Esophagus (tissue), 2 donors: ENCODE measurements around the gene PTPRM. TPM values are rescaled to one million over a fixed set of nuclear protein-coding genes. Genes with fewer than 3 reads are reported as not detected.

ENCODE experiments used
- H3K27ac ChIP-seq, 2 donors: one replicate each; pipeline ENCODE4 v1.5.1; 2013; ENCODE audit warnings: low read depth in 2 of 2, mild to moderate bottlenecking in 2 of 2, inconsistent platforms in 1 of 2, low read length in 1 of 2, moderate library complexity in 1 of 2
- H3K27me3 ChIP-seq, 2 donors: one replicate each; pipeline ENCODE4 v1.6.1; 2013; ENCODE audit warnings: low read length in 2 of 2, control low read depth in 1 of 2, mild to moderate bottlenecking in 1 of 2; ENCODE audit not compliant: insufficient read depth in 2 of 2, control insufficient read depth in 1 of 2
- H3K36me3 ChIP-seq, 2 donors: one replicate each; pipeline ENCODE4 v1.6.1; 2013; ENCODE audit warnings: low read length in 1 of 2; ENCODE audit not compliant: control insufficient read depth in 2 of 2, insufficient read depth in 2 of 2
- H3K4me1 ChIP-seq, 2 donors: one replicate each; pipeline ENCODE4 v1.6.1; 2013; ENCODE audit warnings: low read length in 1 of 2; ENCODE audit not compliant: control insufficient read depth in 2 of 2, insufficient read depth in 2 of 2
- H3K4me3 ChIP-seq, 2 donors: one replicate each; pipeline ENCODE4 v1.5.1; 2013; ENCODE audit warnings: low read length in 2 of 2, mild to moderate bottlenecking in 2 of 2, low read depth in 1 of 2, moderate library complexity in 1 of 2
- H3K9me3 ChIP-seq, 2 donors: one replicate each; pipeline ENCODE4 v1.6.1; 2013; ENCODE audit warnings: mild to moderate bottlenecking in 2 of 2, low read depth in 1 of 2, low read length in 1 of 2, moderate library complexity in 1 of 2; ENCODE audit not compliant: control insufficient read depth in 2 of 2, insufficient read depth in 1 of 2
- WGBS, 2 donors: extraction: QIAGEN DNeasy Blood & Tissue Kit; methylation state at CpG; one replicate each; pipeline ENCODE4 v1.1.7; 2013; 5-methylcytosine and 5-hydroxymethylcytosine counted together
- polyA plus RNA-seq, 2 donors: library from polyadenylated mRNA; stranded (reverse); fragments of 200-250 nt; gene quantifications; one replicate each; pipeline ENCODE4 v1.2.3, GENCODE V29; 2013
- donor health status: healthy with polysubstance abuse.
- donor health status: Bipolar disorder and iron deficiency.

The PTPRM gene
- polyA plus RNA-seq, 2 donors, result 6.3 to 10.4 TPM

DNA sequence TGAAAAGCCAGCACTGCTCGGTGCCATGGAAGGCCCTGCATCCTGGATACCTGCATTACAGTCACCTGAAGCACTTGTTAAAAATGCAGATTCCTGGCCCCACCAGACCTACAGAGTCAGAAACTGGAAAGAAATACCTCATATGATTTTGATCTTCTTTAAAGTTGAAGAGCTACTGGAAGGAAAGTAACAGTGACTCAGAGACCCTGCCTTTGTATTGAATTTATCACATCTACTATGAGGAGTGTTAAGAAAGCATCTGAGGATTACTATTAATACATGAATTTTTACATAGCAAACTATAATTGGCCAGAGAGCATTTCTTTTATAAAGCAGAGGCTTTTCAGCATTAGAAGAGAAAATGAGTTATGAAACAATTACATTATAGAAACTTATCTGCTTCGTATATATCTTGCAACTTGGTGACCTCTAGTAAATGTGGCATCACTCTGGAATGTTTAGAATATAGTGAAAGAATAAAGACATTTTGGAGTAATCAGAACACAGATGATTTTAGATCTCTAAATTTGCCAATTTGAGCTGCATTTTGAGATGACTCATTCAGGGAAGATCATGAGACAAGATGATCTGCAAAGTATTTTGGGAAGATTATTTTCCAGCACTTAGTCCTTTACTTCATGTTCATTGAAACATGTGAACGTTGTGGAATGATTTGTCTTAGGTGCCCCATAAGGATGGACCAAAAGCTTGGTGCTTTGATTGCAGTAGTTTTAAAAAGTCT is 12.2 kb downstream of the PTPRM start:
- H3K27me3 ChIP-seq, result no peaks in the 10 kb centered on the region
- H3K9me3 ChIP-seq, result no peaks in the 10 kb centered on the region
- WGBS, 2 donors, result 81 to 87% methylated on average over 3 of the region's 3 CpGs
- no peaks in the 10 kb centered on the region for H3K4me1 ChIP-seq
- H3K36me3 ChIP-seq, result no peaks in the 10 kb centered on the region
- H3K4me3 ChIP-seq, result no peak overlapping the region
- no peak overlapping the region for H3K27ac ChIP-seq

DNA sequence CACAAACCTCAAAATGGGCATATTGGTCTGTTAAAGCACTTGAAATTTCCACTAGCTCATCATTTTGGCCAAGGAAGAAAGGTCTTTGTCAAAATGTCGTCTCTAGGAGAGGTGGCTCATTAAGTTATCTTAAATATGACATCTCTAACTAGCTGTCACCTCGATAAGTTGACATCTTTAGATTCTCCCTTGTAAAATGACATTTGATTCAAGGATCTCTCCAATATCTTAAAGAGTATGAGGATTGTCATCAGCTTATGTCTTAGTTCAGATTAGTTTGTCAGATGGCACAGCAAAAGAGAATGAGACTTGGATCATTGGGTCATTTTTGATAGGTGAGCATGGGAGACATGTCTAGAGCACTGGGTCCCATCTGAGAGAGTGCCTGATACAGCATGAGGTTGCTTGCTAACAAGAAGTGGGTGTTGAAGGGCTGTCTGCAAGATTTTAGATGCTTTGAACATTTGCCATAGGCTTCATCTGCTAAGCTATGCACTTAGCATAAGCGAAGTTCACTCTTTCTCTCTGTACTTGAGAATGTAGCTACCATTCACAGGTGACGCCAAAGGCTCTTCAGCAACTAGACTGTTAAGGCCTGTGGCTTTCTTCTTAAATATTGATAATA is 12.9 kb downstream of the PTPRM start:
- Histone ChIP-seq H3K36me3 (no peaks in the 10 kb centered on the region), H3K27me3 (no peaks in the 10 kb centered on the region), H3K4me1 (no peaks in the 10 kb centered on the region), H3K27ac (no peak overlapping the region), H3K4me3 (no peak overlapping the region), H3K9me3 (no peaks in the 10 kb centered on the region)
- 89% methylated on average over 4 of the region's 4 CpGs for WGBS, 2 donors

DNA sequence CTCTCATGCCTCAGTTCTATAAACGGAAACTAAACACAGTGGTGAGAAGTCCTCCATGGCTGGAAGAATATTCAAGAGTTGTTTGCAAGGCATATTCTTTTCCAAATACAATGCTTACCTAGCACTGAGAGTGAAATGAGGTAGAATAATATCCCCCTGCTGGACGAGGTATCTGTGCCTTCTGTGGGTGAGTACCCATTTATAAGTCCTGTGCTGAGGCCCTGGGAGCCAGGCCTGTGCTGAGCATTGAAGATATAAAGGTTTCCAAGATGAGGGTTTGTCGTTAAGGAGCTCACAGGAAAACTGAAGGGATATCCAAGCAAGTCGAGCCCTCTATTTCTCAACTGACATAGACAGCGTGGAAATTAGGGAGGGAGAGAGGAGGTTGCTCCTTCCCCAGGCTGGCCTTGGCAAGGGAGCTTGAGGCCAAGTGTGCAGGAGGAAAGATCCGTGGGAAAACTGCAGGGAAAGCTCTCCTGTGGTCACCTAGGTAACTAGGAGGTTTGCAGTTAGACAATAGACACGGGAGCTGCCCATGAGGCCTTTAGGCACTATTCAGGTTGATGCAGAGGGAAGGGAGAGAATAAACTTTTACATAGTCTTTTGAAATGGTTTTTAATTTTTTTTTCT is 17.6 kb downstream of the PTPRM start:
- no peak overlapping the region for H3K4me3 ChIP-seq
- 54 to 55% methylated on average over 7 of the region's 7 CpGs for WGBS, 2 donors
- no peaks in the 10 kb centered on the region for H3K4me1 ChIP-seq
- H3K27ac ChIP-seq, result no peak overlapping the region
- H3K9me3 ChIP-seq, result no peaks in the 10 kb centered on the region
- H3K27me3 ChIP-seq, result no peaks in the 10 kb centered on the region
- no peaks in the 10 kb centered on the region for H3K36me3 ChIP-seq

DNA sequence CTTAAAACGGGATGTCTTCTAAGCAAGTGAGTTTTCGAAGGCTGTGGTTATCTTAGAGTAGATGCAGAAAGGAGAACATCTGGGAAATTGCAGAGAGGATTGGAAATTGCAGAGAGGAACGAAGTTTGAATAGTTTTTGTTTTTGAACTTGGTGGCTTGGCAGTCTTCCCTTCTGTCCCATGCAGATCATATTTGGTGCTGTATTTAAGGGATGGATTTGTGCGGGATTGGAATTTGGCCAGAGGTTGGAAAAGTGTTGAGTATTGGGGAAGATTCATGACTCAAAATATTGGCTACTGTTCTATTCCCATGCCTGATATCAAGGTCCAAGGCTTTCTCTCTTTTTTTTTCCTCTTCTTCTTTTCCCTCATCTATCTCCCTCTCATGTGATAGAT is 18.2 kb downstream of the PTPRM start:
- no peak overlapping the region for H3K27ac ChIP-seq
- H3K4me1 ChIP-seq, result no peaks in the 10 kb centered on the region
- no peaks in the 10 kb centered on the region for H3K9me3 ChIP-seq
- no peaks in the 10 kb centered on the region for H3K36me3 ChIP-seq
- no peaks in the 10 kb centered on the region for H3K27me3 ChIP-seq
- no peak overlapping the region for H3K4me3 ChIP-seq
- WGBS, 2 donors, result 48 to 60% methylated on average over 4 of the region's 4 CpGs

DNA sequence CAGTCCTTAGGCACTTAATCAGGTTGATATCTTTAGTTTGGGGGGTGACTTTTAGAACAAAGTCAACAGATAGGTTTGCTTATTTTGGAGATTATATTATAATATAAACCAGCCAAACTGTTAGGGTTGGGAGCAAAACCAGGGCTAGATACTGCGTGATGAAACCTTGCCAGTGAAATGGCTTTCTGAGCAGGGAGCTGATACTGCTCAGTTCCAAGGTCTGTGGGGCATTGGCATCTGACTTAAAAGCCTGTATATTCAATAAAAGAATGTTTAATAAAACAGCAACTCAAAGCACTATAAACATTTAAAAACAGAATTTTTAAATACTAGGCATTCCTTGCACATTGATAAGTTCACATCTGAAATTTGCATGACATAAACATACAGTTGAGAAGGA is 19.3 kb downstream of the PTPRM start:
- Histone ChIP-seq H3K4me3 (no peak overlapping the region), H3K36me3 (no peaks in the 10 kb centered on the region), H3K9me3 (no peaks in the 10 kb centered on the region), H3K27me3 (no peaks in the 10 kb centered on the region), H3K4me1 (no peaks in the 10 kb centered on the region), H3K27ac (no peak overlapping the region)
- 75 to 86% methylated on average over 1 of the region's 1 CpG for WGBS, 2 donors

- Histone ChIP-seq H3K4me1 (no peaks in the 10 kb centered on the region), H3K4me3 (no peak overlapping the region), H3K27me3 (no peaks in the 10 kb centered on the region), H3K9me3 (no peaks in the 10 kb centered on the region), H3K36me3 (no peaks in the 10 kb centered on the region), H3K27ac (no peak overlapping the region)
- 33 to 45% methylated on average over 1 of the region's 1 CpG for WGBS, 2 donors
Measured at GRCh38 chr18:7590826-7591560, 23.9 kb downstream of the PTPRM start.

DNA sequence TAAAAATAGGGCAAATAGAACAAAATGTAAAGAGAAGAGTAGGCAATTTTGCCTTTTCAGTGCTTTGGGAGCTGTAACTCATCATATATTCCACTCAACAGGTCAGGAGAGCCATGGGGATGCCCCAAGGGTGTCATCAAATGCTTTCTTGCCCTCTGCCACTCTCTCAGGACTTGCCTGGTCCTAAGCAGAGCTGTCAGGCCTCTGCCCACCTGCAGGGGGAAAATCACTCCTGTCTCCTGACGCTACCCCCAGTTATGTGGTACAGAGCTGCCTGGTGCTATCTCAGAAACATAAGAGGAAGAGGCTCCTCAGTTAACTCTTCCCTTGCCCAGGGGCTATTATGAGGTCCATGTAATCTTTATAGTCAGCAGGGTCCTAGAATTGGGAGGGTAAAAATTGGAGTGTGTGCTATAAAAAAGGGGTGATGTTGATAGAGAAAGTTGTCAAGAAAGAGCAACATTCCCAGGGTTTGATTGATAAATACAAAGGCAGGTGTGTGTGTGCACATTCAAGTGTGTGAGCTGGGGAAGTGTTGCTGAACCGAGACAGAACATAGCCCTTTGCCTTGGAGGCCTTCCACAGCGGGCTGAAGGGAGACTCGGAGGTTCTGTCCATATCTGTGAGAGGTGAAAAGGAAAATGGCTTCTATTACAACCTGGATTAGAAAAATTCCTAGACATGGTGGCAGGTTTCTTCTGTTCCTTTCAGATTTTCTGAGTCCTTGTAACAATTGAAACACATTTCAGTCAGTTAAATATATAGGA is 25.4 kb downstream of the PTPRM start:
- Histone ChIP-seq H3K4me3 (no peak overlapping the region), H3K4me1 (no peaks in the 10 kb centered on the region), H3K27me3 (no peaks in the 10 kb centered on the region), H3K9me3 (no peaks in the 10 kb centered on the region), H3K36me3 (no peaks in the 10 kb centered on the region), H3K27ac (no peak overlapping the region)
- 70 to 83% methylated on average over 4 of the region's 4 CpGs for WGBS, 2 donors

DNA sequence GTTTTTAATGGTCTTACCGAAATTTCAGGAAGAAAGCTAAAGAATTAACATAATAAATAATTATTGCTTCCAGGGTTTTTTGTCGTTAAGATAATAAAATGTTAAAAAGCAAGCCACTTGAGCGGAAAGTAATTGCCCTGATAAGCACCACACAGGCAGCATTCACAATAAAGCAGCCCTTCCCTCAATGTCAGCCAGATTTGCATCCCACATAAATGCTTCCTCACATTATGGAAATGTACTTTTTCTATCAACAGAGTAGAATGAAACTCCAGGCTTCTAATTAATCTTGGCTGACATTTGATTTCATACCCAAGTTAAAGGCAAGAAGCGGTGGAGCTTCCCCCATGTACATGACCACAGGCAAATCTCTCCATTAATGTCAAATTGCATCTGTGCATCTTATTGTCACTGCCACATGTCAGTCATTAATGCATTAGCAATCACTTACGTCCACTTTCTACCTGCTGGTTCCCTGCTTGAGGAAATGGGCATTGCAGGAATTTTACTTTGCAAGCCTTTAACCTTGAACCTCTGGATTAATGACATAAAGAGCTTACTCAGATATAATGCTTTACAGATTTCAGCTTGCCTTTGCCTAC is 26.2 kb downstream of the PTPRM start:
- Histone ChIP-seq H3K4me3 (no peak overlapping the region), H3K9me3 (no peaks in the 10 kb centered on the region), H3K36me3 (no peaks in the 10 kb centered on the region), H3K27me3 (no peaks in the 10 kb centered on the region), H3K27ac (no peak overlapping the region), H3K4me1 (no peaks in the 10 kb centered on the region)
- WGBS, 2 donors, result 74 to 87% methylated on average over 5 of the region's 5 CpGs

- Histone ChIP-seq H3K27ac (no peak overlapping the region), H3K27me3 (no peaks in the 10 kb centered on the region), H3K4me1 (peaks cover 0 to 4% of the 10 kb centered on the region in 2 donors), H3K4me3 (no peak overlapping the region), H3K36me3 (no peaks in the 10 kb centered on the region), H3K9me3 (peaks cover 0 to 3% of the 10 kb centered on the region in 2 donors)
- 85 to 89% methylated on average over 4 of the region's 4 CpGs for WGBS, 2 donors
Measured at GRCh38 chr18:7596147-7596546, 29.0 kb downstream of the PTPRM start.
